Ectodermal cell (in vitro differentiated cells): ENCODE data around the gene MYT1.

ENCODE experiments used
- H3K27ac ChIP-seq: 2 replicates; pipeline ENCODE4 v1.7.0; 2013; ENCODE audit warnings: mild to moderate bottlenecking, low read depth, low read length; ENCODE audit not compliant: insufficient read depth, poor library complexity, severe bottlenecking
- H3K27me3 ChIP-seq: 2 replicates; pipeline ENCODE4 v1.7.0; 2013; ENCODE audit warnings: mild to moderate bottlenecking, low read length; ENCODE audit not compliant: insufficient read depth, control insufficient read depth, poor library complexity, severe bottlenecking
- H3K36me3 ChIP-seq: one replicate; pipeline ENCODE4 v1.7.0; 2013; ENCODE audit warnings: low read length; ENCODE audit not compliant: control insufficient read depth, insufficient read depth
- H3K4me1 ChIP-seq: one replicate; pipeline ENCODE4 v1.7.0; 2013; ENCODE audit warnings: low read length; ENCODE audit not compliant: control insufficient read depth, insufficient read depth
- H3K4me3 ChIP-seq: 2 replicates; pipeline ENCODE4 v1.7.0; 2013; ENCODE audit warnings: low read depth, low read length, control low read depth; ENCODE audit not compliant: insufficient read depth
- H3K9me3 ChIP-seq: 2 replicates; pipeline ENCODE4 v1.7.0; 2013; ENCODE audit warnings: mild to moderate bottlenecking, low read length, moderate library complexity; ENCODE audit not compliant: control insufficient read depth
- WGBS, 2 experiments: methylation state at CpG; one replicate each; pipeline ENCODE4 v1.1.7; 2013; ENCODE audit warnings: missing lambda C conversion rate in 2 of 2; 5-methylcytosine and 5-hydroxymethylcytosine counted together

The MYT1 gene

DNA sequence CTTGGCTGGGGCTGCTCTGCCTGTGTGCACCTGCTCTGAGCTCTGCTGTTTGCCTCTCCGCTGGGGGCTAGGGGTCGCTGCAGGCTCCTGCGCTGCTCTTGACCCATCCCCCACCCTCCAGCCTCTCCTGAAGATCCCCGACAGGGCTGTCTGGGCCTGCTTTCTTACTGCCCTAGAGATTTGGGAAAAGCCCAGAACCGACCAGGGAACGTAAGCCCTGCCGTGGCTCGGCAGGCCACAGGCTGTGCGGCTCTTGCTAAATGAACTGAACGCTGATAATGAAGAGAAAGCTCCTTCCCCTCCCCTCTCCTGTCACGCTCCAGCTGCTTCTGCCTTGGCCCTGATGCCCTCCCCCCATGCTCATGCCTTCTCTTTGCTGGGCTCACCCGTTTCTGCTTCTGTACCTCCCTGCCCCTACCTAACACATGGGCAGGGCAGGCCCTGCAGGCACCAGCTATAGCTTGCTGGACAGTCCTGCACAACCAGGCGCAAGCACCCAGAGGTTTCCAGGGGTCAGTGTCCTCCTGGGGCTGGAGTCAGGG is 59.3 kb downstream of the MYT1 start:
- Histone ChIP-seq H3K27ac (no peak overlapping the region), H3K36me3 (no peaks in the 10 kb centered on the region), H3K4me3 (no peak overlapping the region), H3K27me3 (no peaks in the 10 kb centered on the region), H3K4me1 (peaks cover 36% of the 10 kb centered on the region), H3K9me3 (no peaks in the 10 kb centered on the region)
- WGBS, 2 experiments, result 13 to 14% methylated on average over 13 of the region's 13 CpGs

DNA sequence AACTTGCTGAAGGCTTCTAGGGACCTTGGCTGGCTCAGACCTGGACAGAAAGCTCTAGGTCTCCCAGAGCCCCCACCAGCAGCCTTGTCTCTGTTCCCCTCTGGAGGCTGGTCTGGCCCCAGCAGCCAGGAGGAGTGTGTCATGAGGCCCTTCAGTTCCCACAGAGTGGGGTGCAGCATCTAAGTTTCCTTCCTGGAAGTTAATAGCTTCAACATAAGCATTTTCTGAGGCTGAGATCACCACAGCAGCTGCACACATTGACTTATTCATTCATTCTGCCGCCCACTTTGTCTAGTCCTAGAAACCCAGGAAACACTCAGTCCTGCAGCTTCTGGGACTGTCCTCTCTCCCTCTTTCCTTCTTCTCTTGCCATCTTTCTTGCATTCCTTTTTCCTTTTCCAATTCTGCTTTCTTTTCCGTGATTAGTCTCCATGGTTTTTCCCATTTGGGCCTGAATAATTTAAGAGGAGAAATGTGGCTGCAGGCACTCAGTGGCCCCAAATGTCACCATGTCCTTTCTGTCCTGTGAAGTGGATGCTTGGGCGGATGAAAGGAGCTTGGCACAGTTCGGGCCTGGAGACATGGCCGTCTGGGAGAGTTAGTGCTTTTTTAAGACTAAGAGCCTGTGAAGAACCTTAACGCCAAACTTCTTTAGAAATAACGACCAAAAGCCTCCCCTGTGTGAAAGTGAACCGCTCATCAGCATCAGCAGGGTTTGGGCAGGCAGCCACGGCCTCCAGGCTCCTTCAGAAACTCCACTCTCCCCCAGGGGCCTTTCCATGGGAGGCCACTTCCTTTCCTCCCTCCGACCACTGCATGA is 60.3 kb downstream of the MYT1 start:
- Histone ChIP-seq H3K27me3 (no peaks in the 10 kb centered on the region), H3K4me1 (peaks cover 36% of the 10 kb centered on the region), H3K4me3 (no peak overlapping the region), H3K9me3 (no peaks in the 10 kb centered on the region), H3K27ac (no peak overlapping the region), H3K36me3 (no peaks in the 10 kb centered on the region)
- 93% methylated on average over 10 of the region's 10 CpGs for WGBS, 2 experiments

DNA sequence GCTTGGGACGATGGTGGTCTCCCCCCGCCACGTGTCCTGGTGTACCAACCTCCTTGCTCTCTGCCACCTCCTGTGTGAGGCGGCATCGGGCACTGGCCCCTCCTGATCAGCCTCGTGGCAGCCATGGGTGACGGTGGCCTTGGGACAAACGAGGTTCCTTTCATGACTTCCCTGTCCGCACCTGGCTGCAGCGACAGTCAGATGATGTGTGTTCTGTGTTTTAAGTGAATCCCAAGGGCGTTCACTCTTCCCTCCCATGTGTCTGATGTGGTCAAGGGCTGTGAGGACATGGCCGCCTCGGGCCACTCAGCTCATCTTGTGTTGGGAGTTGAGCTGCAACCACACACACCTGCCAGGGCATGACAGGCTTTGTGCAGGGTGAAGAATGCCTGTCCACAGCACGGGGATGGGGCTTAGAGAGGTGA is 60.9 kb downstream of the MYT1 start:
- H3K27ac ChIP-seq, result no peak overlapping the region
- WGBS, 2 experiments, result 87 to 88% methylated on average over 14 of the region's 14 CpGs
- H3K9me3 ChIP-seq, result no peaks in the 10 kb centered on the region
- no peak overlapping the region for H3K4me3 ChIP-seq
- H3K4me1 ChIP-seq, result peaks cover 33% of the 10 kb centered on the region
- H3K27me3 ChIP-seq, result no peaks in the 10 kb centered on the region
- H3K36me3 ChIP-seq, result no peaks in the 10 kb centered on the region

DNA sequence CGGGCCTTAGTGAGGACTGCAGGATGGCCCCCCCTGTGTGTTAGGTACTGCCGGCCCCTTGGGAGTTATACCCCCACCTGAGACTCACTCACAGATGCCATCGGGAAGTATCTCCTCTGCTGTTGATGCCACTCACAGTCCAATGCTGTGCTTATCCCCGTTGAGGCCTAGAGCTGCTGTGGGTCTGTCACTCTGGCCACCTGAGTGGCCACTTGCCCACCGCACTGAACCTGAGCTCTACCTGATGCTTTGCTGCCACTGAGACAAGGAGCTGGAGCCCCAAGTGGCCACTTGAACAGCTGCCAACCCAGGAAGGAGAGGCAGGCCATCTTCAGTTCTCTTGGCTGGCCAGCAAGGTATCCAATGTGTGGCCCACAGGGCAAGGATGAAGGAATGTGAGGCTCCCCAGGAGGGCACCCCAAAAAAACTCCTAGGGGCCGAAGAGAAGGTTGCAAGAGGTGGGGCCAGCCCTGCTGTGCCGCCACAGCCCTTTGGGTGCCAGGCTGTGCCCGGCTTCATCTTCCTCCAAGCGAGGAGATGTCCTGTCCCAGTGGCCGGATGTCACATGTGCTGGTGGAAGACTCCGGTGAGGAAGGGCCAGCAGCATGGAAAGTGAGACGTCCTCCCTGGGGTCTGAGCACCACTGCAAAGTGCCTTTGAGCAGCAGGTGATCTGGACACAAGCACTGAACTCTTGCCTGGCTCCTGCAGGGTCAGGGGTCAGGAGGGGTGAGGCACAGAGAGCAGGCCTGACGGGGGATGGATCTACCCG is 61.8 kb downstream of the MYT1 start:
- Histone ChIP-seq H3K9me3 (no peaks in the 10 kb centered on the region), H3K4me1 (peaks cover 27% of the 10 kb centered on the region), H3K27me3 (no peaks in the 10 kb centered on the region), H3K4me3 (no peak overlapping the region), H3K27ac (no peak overlapping the region), H3K36me3 (no peaks in the 10 kb centered on the region)
- 89 to 93% methylated on average over 13 to 14 of the region's 14 CpGs for WGBS, 2 experiments

DNA sequence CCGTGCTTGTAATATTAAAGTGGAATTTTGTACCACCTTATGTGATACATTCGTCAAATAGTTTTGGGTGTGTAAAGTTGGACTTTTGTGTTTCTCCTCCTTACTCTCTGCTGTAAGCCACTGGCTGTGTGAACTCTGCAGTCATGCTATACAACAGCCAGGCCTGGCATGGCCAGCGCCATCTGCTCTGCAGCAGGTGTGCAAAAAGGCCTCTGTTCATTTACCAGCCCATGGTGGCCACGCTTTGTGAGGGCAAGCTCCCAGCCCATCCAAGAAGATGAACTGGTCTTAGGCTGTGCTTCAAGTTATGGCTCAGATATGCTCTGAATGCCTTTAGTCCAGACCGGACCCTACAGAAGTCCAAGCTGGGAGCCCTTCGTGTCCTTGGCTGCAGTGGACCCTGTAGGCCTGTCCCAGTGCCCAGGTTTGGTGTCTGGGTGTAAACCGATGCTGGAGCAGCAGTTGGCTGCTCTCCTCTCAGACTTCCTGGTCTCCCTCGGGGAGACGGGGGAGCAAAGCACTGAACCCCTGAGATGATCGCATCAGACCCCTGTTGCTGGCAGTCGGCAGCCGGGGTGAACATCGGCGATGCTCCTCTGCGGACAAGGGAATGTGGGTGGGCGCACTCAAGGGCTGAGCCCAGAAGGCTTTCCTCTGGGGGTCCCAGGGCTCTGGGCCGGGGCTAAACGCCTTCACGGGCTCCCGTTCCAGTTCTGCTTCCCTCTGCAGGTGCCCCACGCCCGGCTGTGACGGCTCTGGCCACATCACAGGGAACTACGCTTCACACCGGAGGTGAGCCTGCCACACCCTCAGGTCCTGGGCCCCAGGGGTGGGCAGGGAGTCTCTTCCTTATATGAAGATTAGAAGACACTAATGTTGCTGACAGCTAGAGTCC is 62.7 kb downstream of the MYT1 start:
- Histone ChIP-seq H3K4me1 (peaks cover 19% of the 10 kb centered on the region), H3K36me3 (no peaks in the 10 kb centered on the region), H3K27ac (no peak overlapping the region), H3K4me3 (no peak overlapping the region), H3K9me3 (no peaks in the 10 kb centered on the region), H3K27me3 (no peaks in the 10 kb centered on the region)
- 92 to 95% methylated on average over 25 of the region's 25 CpGs for WGBS, 2 experiments

DNA sequence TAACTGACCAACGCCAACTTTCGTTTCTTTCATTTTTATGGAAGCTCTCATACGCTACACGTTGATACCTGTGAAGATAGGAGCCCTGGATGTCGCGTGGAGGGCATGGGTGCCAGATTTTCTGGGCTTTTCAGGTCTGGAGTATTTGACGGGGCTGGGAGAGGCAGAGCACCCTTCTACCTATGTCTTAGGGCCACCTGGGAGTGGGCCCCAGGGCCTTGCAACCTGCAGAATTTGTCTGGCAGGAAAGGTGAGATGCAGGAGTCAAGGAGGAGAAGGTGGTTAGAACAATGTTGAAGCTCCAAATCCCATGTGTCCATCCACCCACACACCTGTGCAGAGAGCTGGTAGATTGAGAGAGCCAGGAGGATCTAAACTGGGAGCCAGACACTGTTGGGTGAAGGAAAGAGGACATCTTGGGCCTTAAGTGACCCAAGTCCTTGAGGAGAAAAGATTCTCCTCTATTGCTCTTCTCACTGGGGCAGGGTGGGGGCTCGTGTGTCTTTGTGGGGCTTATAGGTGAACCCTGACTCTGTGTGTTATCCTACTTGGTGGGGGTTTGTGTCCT is 63.9 kb downstream of the MYT1 start:
- Histone ChIP-seq H3K36me3 (no peaks in the 10 kb centered on the region), H3K27me3 (no peaks in the 10 kb centered on the region), H3K9me3 (no peaks in the 10 kb centered on the region), H3K4me1 (peaks cover 12% of the 10 kb centered on the region), H3K4me3 (no peak overlapping the region), H3K27ac (no peak overlapping the region)
- WGBS, 2 experiments, result 94 to 95% methylated on average over 8 of the region's 8 CpGs

DNA sequence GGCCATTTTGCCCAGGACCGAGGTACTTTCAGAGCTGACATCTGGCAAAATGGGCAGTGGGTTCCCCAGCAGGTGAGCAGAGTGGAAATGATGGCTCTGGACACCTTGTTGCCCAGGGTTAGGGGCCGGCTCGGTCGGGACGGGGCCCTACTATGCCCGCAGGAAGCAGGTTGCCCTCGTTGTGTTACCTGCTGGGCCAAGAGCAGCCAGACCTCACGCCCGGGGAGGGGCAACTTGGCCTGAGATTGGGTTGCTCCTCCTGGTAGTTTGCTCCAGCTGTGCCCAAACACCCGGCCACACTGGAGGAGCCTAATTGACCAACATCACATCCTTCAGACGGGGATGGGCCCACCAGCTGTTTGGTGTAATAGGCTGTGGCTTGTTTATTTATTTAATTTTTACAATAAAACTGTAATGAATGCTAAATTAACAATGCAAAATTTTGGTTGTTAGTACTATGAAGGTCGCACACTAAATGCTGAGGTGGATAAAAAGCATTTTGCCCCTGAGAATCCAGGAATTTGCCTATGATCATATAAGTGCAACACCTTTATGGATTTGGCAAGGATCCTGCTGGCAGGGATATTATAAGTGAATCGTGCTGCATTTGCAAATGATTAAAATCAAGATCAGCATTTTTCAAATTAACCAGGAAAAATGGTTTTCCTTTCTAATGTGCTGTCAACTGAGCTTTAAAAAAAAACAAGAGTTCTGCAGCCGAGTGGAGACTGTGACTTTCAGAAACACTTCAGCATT is 64.7 kb downstream of the MYT1 start:
- Histone ChIP-seq H3K36me3 (no peaks in the 10 kb centered on the region), H3K4me3 (no peak overlapping the region), H3K9me3 (peaks cover 2% of the 10 kb centered on the region), H3K27me3 (no peaks in the 10 kb centered on the region), H3K4me1 (peaks cover 5% of the 10 kb centered on the region), H3K27ac (no peak overlapping the region)
- 88 to 89% methylated on average over 13 of the region's 14 CpGs for WGBS, 2 experiments

DNA sequence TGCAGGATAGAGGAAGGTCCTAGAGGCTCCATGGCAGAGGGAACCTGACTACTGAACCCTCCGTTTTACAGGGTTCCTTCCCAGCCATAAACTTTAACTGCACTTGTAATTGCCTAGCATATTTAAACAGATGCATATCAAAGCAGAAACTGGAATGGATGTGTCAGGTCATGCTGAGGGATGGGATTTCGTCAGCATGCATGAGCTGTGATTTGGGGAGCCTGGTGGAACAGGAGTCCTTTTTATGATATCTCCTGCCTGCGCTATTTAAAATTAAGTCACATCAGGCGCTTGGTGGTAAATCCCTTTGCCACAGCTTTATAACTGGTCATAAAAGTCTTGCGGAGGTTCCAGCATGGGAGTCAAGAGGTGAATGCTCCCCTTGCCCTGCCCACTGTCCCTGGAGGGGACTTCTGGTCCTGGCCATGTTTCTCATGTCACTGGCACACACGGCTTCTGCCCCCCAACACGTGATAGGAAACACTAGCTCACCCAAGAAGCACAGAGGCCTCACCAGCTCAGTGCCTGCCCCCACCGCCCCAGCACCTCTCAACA is 65.3 kb downstream of the MYT1 start:
- Histone ChIP-seq H3K27me3 (no peaks in the 10 kb centered on the region), H3K9me3 (peaks cover 2% of the 10 kb centered on the region), H3K27ac (no peak overlapping the region), H3K36me3 (no peaks in the 10 kb centered on the region), H3K4me3 (no peak overlapping the region), H3K4me1 (no peaks in the 10 kb centered on the region)
- WGBS, 2 experiments, result 86 to 87% methylated on average over 8 of the region's 8 CpGs
